Endothelial cell of hepatic sinusoid (primary cell): ENCODE data around the gene STAT3.

Experiments
- in situ Hi-C: cut with HindIII; loops from 2 replicates; pipeline ENCODE4 v1.10.0; 2017; ENCODE audit warnings: low sequenced_read_pairs

STAT3 gene

DNA sequence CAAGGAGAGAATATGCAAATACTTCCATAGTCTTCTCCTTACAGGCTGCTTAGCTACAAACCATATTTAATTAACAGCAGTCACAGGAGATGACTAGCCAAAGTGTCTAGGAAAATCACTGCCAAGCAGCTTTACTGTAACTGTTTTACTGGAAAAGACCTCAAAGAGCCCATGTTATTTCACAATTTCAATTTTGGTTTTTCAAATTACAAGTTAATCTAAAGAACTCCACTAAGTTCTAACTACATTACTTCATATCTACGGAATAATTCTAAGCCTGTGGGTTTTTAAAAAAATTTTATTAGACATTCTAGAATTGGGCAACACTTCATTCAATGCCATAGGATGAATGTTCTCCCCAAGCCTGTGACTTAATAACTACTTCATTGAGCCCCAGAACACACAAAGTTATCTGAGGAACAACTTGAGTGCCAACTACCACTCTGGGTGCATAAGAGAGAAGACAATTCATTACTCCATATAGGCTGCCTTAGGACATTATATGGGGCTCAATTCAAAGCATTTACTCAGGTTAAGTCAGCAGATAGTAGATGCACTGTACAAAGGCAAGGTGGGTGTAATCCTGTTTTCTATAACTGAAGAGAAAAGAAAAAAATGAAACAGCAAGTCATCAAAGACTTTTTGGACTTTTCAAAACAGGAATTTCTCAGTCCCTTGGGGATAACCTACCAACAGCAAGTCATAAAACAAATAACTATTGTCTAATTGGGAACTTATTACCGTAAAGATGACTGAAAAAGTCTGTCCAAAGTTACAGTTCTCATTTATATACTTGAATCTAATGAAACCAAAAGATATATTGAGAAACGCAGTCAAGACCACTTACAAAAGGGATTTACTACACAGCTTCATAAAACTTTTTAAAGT lies 33.0 kb downstream of the STAT3 start:
- in situ Hi-C loops = no loop called here

GRCh38 chr17:42348104-42348503 lies 40.1 kb downstream of the STAT3 start:
- in situ Hi-C loops = no loop called here

GRCh38 chr17:42347606-42348005 lies 40.6 kb downstream of the STAT3 start:
- in situ Hi-C loops = no loop called here

DNA sequence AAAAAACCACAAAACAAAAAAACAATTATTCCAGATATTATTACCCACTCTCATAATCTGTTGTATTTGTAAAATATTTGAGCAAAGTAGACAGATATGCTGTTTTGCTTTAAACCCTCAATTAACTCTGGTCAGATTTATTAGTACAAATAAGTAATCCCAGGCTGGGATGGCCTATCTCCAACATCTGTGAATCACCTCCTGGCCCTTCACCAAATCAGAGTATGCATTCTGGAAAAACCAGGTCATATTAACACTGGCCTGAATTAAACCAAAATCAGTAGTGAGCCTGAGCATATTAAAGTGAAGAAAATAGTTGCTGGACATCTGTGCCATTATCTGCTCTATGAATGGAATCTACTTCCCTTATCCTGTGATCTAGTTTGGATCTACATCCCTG lies 41.0 kb downstream of the STAT3 start:
- in situ Hi-C loops = no loop called here

DNA sequence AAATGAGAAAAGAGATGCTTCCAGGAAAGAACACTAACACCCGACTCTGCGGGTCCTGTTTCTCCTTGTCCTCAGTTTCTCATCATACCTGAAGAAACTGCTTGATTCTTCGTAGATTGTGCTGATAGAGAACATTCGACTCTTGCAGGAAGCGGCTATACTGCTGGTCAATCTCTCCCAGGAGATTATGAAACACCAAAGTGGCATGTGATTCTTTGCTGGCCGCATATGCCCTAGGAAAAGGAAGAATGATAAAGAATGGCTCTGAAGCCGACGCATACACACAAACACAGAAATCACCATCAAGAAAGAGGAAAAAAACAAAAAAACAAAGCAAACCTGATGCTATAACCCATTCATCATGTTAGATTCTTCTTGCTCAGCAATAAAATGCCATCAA lies 41.8 kb downstream of the STAT3 start:
- in situ Hi-C loops = no loop called here

DNA sequence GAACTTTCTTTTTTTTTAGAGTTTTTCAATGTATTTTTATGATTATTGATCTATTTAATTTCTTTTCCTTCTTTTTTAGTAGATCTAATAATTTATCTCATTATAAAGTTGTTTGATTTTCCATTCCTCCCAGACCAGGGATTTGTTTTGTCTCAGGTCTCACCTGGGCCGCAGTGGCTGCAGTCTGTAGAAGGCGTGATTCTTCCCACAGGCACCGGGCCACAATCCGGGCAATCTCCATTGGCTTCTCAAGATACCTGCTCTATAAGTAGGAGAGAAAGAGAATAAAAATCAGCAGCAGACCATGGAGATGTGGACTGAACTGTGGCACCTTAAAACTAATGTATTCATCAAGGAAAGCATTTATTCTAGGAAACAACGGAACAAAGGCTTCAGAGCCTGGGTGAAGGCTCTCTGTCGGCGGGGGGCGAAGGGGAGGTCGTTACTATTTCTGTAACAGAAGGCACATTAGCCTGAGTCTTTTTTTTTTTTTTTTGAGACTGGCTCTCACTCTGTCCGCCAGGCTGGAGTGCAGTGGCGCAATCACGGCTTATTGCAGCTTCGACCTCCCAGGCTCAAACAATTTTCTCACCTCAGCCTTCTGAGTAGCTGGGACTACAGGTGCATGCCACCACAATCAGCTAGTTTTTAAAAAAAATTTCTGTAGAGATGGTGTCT lies 42.7 kb downstream of the STAT3 start:
- in situ Hi-C loops = no loop called here

- in situ Hi-C loops = no loop called here
These were observed 45.8 kb downstream of the STAT3 start for GRCh38 chr17:42342242-42343008.

DNA sequence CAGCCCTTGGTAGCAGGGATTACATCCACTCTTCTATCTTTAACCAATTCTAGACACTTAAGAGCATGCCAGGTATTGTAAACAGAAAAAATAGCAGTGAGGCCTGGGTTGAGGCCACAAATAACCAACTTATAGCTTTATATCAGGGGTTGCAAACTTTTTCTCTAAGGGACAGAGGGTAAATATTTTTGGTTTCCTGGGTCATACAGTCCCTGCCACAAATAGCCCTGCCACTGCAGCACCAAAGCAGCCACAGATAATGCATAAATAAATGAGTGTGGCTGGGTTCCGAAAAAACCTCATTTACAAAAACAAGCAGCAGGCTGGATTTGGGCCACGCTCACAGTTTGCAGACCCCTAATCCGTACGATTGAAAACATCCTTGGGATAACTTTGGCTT lies 46.7 kb downstream of the STAT3 start:
- in situ Hi-C loops = no loop called here

DNA sequence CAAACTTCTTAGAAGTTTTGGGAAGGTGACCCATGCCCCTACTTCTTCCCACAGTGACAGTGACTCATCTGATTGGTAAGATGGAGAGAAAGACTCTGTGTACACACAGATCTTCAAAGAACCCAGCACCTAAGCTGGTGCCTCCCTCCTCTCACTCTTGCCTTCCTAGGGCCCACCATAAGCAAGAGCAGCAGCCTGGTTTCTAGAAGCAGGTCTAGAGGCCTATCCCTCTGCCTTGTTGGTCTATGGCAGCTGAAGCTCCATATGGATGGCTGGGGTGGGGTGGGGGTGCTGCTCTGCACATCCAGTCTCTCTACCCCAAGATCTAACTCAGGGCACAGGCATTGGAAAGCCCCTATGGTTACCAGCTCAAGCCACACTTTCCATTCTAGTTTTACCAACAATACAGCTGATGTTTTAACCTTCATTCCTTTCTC lies 47.5 kb downstream of the STAT3 start:
- in situ Hi-C loops = no loop called here

DNA sequence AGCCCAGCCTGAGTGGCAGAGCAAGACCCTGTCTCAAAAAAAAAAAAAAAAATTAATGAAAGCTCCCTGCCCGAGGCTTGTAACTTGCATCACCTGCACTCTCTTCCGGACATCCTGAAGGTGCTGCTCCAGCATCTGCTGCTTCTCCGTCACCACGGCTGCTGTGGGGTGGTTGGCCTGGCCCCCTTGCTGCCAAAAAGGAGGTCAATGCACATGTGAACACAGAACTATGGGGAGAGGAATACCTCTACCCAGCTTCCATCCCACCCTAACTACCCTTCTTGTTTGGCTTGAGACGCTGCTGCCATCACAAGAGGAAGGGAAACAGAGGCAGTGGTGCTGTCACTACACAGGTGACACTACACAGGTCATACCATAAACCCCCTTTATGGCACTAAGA lies 49.0 kb downstream of the STAT3 start:
- in situ Hi-C loops = no loop called here

GRCh38 chr17:42338427-42338985 lies 49.7 kb downstream of the STAT3 start:
- in situ Hi-C loops = no loop called here

GRCh38 chr17:42337442-42337841 lies 50.8 kb downstream of the STAT3 start:
- in situ Hi-C loops = no loop called here

DNA sequence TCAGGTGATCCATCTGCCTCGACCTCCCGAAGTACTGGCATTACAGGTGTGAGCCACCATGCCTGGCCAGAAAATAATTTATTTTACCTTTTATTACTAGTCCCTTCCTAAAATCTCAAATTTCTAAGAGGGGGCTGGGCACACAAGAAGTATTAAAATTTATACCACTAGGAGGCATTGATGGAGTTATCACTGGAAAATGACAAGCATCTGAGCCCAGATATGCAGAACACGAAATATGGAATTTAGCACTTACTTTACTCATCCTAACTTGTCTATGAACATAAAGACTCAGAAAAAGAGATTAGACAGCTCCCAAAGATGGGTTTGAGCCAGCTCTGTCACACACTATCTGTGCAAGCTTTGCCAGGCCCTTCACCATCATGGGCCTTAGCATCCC lies 53.6 kb downstream of the STAT3 start:
- in situ Hi-C loops = no loop called here

DNA sequence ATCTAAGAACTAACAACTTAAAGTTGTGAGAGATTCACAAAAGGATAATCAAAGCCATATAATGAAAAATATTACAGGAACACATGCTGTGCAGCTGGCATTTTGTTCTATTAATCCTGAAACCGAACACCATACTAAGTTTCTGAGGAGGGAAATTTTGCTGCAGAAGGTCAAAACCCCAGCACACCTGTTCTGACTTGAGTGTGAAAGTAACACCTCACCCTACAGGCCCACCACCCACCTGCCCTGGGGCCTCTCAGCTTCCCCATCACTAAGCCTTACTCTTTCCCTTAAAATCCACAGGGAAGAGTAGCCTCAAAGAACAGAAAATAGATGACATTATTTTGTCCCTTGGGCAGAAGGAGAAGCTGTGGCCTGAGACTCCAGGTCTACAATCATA lies 55.2 kb downstream of the STAT3 start:
- in situ Hi-C loops = no loop called here

- in situ Hi-C loops = no loop called here
These were observed 58.9 kb downstream of the STAT3 start for GRCh38 chr17:42329025-42329976.

DNA sequence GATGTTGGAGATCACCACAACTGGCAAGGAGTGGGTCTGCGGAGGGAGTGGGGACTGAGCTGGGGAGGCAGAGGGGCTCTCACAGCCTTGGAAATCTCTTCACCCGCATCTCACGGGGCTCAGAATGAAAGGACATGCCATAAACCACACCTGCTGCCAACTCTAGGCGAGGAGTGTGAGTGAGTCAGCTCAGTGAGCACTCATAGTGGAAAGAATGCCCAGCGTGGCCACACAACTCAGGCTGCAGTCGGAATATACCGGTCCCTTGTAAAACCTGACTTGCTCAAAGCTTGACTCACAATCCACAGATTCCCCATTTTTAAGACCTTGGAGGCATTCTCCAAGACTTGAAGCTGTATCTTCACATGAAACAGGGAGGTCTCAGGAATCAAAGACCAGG lies 63.2 kb downstream of the STAT3 start:
- in situ Hi-C loops = no loop called here

- in situ Hi-C loops = no loop called here
These were observed 64.9 kb downstream of the STAT3 start for GRCh38 chr17:42323268-42323773.

DNA sequence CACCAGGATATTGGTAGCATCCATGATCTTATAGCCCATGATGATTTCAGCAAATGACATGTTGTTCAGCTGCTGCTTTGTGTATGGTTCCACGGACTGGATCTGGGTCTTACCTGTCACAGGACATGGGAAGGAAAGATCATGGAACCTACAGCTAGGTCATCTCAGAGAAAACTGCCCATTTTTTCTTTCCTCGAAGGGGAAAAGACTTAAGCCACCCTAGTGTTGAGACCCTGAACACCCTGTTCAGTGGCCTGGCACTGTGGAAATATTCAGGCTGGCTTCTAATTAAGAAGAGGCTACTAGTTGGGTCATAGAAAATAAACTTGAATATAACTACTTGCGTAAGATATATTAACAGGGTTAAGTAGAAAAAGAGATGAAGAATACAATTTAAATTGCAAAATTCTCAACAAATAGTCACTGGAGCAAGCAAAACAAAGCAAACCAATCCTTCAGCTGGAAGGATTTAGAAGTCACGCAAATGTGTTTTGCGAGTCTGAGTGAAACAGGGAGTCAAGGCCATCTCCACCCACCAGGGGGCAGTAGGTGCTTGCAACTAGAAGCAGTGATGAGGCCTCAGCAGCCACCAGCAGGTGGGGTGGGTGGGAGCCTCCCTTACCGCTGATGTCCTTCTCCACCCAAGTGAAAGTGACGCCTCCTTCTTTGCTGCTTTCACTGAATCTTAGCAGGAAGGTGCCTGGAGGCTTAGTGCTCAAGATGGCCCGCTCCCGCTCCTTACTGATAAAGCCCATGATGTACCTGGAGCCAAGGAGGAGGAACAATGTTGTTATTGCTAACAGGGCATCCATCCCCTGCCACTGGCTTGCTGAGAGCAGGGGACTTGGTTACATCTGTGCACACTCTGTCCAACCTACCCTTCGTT lies 65.6 kb downstream of the STAT3 start:
- in situ Hi-C loops = no loop called here

DNA sequence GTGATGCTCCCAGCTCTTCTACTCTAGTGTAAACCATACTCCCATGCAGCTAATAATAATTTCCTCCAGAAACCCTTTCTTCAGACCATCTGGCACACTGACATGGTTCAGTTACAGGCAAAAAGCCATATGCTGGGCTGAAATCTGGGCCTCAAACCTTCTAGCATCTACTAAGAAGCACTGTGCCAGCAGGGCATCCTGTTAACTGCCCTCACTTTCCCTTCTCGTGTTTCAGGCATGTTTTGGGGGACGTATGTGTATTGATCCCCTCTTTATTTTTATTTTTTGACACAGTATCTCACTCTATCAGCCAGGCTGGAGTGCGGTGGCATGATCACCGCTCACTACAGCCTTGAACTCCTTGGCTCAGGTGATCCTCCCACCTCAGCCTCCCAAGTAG lies 66.7 kb downstream of the STAT3 start:
- in situ Hi-C loops = no loop called here
